Superior temporal gyrus (tissue), 1 donor: Measurements from ENCODE around the gene CPNE5.

Experiments used
- DNase-seq: peaks from one replicate; pipeline ENCODE4 v3.0.0-alpha.2; 2016; ENCODE audit errors: extremely low spot score

CPNE5 gene

DNA sequence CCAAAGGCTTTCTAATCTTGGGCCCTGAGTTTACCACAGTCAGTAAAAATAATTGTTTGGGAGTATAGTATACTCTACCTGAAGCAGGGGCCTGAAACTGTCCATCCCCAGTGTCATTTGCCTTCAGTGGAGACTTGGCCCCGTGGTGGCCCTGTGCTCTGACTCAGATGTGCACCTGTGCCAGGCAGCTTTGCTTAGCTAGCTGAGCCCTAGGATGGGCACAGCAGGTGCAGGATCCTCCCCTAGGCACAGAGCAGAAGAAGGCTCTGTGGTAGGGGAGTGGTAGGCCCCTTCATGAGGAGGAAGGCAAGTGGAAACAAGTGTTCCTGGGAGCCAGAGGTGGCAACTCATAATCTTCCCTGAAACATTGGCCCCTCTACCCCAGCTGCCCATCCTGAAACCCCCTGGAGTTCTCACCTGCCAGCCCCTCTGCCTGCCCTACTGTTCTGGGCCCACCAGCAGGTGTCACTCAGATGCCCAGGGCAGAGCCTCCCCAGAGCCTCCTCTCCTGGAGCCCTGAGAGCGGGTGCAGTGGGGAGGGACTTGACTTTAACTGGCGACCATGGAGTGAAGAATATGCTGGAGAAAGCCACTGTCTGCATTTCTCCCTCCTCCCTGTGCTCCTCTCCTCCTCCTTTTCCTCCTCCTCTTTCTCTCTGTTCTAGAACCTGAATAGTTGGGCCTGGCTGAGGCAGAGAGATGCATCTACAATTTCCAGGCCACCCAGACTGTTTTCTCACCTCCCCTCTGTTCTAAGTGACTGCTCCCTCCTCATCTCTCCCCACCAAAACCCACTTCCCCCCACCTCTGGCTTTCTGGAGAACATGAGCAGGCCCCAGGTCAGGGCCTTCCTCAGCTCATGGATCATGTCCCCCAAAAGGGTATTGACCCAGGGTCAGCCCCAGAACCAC, 2.9 kb downstream of the CPNE5 start:
- DNase-seq: no peak

DNA sequence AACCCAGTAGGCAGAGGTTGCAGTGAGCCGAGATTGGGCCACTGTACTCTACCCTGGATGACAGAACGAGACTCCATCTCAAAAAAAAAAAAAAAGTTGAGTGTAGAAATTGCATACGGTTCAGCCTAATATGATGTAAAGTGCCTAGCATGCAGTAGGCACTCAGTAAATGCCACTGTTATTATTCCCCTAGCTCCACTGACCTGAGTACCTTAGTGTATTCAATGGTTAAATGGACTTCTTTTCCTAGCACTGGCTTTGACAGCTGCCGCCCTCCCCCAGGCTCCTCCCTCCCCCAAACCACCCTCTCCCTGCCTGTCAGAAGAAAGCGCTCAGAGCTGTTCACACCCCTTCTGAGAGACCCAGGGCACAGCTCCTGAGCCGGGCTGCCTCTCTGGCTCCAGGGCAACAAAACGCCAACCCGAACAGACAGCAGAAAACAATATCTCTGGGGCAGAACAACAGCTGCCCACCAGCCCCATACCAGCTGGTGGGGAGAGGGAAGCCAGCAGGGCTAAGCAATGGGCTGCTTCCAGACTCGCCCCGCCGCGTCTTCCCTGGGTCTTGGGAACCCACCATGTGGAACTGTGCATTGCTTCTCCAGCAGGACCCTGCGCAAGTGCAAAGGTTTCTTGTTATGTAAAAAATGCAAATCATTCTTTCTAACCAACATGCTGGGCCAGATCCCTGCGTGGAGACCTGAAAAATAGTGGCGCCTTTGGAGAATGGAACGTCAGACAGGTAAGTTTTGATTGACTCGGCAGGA, 4.5 kb downstream of the CPNE5 start:
- no peak for DNase-seq

- no peak for DNase-seq
Measured at GRCh38 chr6:36833182-36833789, 6.0 kb downstream of the CPNE5 start.

- no peak for DNase-seq
Measured at GRCh38 chr6:36832313-36832712, 6.9 kb downstream of the CPNE5 start.

- no peak for DNase-seq
Measured at GRCh38 chr6:36830577-36830976, 8.7 kb downstream of the CPNE5 start.

- DNase-seq: no peak
Measured at GRCh38 chr6:36829919-36830544, 9.2 kb downstream of the CPNE5 start.

DNA sequence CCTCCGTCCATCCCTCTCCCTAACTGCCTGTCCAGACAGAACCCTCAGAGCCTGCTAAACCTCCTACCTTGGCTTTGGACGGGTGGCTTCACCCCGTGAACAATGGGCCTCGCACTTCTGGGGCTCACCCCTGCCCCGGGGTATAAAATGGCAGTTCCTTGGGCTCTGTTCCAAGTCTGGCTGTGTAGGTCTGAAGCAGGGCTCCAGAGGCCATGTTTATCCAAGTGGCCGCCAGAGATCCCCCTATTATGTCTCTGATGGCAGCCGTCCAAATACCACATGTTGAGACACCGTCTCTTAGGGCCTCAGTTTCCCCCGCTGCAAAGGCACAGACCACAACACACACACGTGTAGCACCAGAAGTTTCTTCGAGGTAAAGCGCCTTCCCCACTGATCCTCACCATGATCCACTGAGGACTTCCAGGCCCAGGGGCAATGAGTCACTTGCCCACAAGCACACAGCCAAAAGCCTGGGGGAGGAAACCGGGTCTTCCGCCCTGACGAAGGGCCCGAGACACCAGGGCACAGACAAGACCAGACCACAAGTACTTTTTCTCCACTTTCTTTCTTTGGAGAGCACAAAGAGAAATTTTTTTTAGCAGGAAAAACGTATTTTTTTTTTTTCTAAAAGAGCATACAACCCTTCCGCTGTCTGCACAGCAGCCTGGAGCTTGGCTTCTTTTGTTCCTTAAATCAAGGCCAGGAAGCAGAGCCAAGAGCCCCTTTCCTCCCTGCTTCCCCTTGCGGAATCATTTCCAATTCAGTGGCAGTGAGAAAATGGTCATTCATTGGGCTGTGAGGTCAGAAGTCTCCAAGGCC, 11.8 kb downstream of the CPNE5 start:
- DNase-seq: no peak

GRCh38 chr6:36826520-36827227, 12.6 kb downstream of the CPNE5 start:
- DNase-seq: no peak

- DNase-seq: no peak
Measured at GRCh38 chr6:36825994-36826393, 13.2 kb downstream of the CPNE5 start.

DNA sequence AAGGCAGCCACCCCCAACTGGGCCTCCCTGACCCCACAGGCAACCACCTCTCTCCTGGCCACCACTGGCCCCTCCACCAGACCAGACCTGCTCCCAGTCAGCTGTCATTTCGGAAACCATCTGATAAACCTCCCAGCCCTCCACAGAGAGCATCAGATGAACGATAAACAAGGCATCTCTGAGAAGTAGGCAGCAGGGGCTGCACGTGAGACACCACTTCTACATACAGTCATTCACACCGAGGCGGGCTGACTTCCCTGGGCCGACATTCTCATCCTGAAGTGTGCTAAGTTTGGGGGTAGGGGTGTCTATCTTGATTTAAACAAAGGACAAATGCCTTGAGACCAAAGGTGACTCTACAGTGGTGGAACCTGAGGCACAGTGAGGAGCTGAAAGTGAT, 13.8 kb downstream of the CPNE5 start:
- DNase-seq: no peak

- no peak for DNase-seq
Measured at GRCh38 chr6:36824253-36824652, 15.0 kb downstream of the CPNE5 start.

GRCh38 chr6:36823421-36824096, 15.7 kb downstream of the CPNE5 start:
- DNase-seq: no peak

GRCh38 chr6:36822506-36823269, 16.6 kb downstream of the CPNE5 start:
- DNase-seq: no peak

DNA sequence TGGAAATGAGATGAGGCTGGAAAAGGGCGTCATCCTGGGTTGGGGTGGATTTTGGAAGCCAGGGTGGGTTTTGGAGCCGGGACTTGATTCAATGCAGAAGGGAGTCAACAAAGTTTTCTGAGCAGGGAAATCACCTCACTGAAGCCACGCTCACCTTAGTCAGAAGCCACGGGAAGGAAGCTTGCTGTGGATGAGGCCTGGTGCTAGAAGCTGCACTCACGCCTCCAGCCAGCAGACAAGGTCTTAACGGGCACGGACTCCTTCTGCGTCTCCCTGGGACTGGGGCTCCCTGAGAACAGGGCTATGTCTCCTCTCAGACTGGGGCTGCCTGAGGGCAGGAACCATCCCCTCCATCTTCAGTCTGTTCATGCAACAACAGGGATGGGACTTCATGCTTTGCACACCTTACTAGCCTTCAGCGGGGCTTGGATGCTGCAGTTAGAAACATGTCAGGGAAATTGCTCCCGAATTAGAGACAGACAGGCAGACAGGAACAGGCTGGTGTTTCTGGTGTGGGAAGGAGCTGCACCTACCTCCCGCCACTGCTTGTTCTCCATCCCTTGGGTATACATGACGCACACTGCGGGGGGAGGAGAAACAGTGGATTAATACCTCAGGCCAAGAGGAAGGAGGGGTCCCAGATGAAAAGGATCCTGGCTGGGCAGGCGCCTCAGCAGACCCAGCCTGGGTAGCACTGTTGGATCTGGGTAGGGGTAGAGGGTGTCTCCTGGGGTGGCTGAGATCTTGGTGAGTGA, 17.5 kb downstream of the CPNE5 start:
- DNase-seq: no peak

DNA sequence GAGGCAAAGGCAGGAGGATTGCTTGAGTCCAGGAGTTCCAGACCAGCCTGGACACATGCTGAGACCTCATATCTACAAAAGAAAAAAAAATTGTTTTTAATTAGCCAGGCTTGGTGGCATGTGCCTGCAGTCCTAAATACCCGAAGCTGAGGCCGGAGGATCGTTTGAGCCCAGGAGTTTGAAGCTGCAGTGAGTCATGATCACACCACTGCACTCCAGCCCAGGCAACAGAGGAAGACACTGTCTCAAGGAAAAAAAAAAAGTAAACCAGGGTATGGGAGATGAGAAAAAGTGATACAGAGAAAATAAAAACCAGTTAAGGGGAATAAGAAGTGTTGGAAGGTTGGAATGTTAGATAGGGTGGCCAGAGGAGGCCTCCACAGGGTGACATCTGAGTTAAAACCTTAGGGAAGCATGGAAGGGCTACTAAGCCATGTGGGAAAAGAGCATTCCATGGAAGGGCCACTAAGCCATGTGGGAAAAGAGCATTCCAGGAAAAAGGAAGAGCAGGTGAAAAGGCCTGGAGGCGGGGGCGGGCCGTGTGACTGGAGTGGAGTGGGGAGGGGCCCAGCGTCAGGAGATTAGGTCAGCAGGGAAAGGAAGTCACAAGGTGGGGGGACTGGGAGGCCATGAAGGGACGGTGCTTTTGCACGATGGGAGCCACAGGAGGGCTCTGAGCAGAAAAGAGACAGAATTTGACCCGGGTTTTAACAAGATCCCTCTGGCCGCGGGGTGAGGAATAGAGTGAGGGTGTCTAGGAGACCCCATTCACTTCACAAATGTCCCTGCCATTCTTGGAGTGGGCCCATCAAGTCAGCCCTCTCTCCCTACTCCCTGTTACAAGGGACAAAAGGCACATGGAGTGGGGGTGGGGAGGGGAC, 18.3 kb downstream of the CPNE5 start:
- no peak for DNase-seq

DNA sequence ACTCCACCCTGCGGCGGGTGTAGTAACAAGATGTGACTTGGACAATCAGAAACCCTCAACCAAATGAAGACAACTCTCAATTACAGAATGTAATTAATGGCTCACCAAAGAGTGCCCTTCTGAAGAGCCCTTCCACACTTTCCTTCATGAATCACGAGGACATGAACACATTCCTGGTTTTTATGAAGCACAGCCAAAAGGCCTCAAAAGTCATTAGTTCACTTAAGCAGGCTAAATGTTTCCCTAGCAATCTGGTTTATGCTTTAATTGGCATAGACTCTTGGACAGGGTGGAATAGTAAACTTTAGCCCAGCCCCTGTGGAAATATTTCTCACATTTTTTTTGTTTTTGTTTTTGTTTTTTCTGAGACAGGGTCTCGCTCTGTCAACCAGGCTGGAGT, 20.5 kb downstream of the CPNE5 start:
- no peak for DNase-seq

DNA sequence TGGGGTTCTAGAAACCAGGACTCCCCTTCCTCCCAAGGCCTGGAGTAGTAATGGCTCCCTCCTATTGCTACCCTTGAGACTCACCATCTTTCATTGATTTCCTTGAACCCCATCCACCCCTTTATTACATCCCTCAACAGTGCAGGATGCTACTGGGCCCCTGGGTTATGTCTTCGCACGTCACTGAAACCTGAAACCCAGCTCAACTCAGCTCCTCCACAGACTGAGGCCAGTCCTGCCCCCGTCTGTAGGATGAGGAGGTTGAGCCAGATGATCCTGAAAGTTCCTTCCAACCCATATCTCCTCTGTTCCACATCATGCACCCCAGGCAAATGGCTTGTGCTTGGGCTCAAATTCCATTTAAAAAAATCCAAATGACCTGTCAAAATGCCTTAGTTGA, 21.4 kb downstream of the CPNE5 start:
- DNase-seq: no peak
